Stomach (tissue), 4 donors: ENCODE results near the gene SOCS7.

Source experiments
- CTCF ChIP-seq, 7 experiments: fragments of 450-650 bp in 4 of 7; fragments of 200-600 bp in 3 of 7; sonication (generic) in 3 of 7; IDR thresholded peaks; one replicate each; pipeline ENCODE4 v1.5.1; 2016 to 2019; ENCODE audit warnings: antibody characterized with exemption in 7 of 7, control low read depth in 2 of 7, mild to moderate bottlenecking in 1 of 7
- EP300 ChIP-seq: sonication (generic); formaldehyde crosslinking; IDR thresholded peaks from one replicate; pipeline ENCODE4 v1.6.1; 2017; ENCODE audit warnings: antibody characterized with exemption
- POLR2A ChIP-seq, 4 donors: fragments of 450-650 bp; IDR thresholded peaks; one replicate each; pipeline ENCODE4 v1.6.1; 2016; ENCODE audit warnings: antibody characterized with exemption in 4 of 4, control low read depth in 2 of 4, mild to moderate bottlenecking in 1 of 4, moderate library complexity in 1 of 4
- POLR2AphosphoS5 ChIP-seq, 3 donors: sonication (generic); formaldehyde crosslinking; IDR thresholded peaks; one replicate each; pipeline ENCODE4 v1.6.1; 2016; ENCODE audit warnings: antibody characterized with exemption in 3 of 3

GRCh38 chr17:38428112-38428642, 76.5 kb downstream of the SOCS7 start, which contains the start of gene ARHGAP23:
- TF ChIP-seq POLR2A (IDR thresholded peaks at IDR 0.05) (no peak), CTCF (IDR thresholded peaks at IDR 0.05) (no peak), POLR2AphosphoS5 (IDR thresholded peaks at IDR 0.05) (peak; percentile 2 to 52 (median 11)), EP300 (no peak)
